GM06990 (cell line): ENCODE measurements around the gene RBM34.

Experiments
- DNase-seq: peaks from one replicate; pipeline ENCODE4 v3.0.0-alpha.2; 2011; ENCODE audit not compliant: insufficient read length; ENCODE audit errors: extremely low read depth
- H3K27me3 ChIP-seq: replicated peaks from 2 replicates; pipeline ENCODE4 v1.6.0; 2011; ENCODE audit warnings: low read length; ENCODE audit not compliant: control insufficient read depth, insufficient read depth
- H3K36me3 ChIP-seq: 2 replicates; pipeline ENCODE4 v1.5.1; 2011; ENCODE audit warnings: low read length; ENCODE audit not compliant: control insufficient read depth, insufficient read depth
- H3K4me3 ChIP-seq: replicated peaks from 2 replicates; pipeline ENCODE4 v1.5.1; 2011; ENCODE audit warnings: low read depth, mild to moderate bottlenecking, control low read depth, low read length
- TF ChIP-seq, protein P1 (sequence below): IDR thresholded peaks from 2 replicates; pipeline ENCODE4 v1.5.1; 2011; ENCODE audit warnings: low read length, control low read depth, mild to moderate bottlenecking, inconsistent platforms; ENCODE audit not compliant: insufficient read depth, poor library complexity, severe bottlenecking

RBM34 gene

GRCh38 chr1:235149824-235150223 lies 11.2 kb downstream of the RBM34 start:
- Histone ChIP-seq H3K27me3 (no peaks in the 10 kb centered on the region), H3K4me3 (no peak overlapping the region), H3K36me3 (peaks cover 13% of the 10 kb centered on the region)
- TF ChIP-seq, protein P1, sequence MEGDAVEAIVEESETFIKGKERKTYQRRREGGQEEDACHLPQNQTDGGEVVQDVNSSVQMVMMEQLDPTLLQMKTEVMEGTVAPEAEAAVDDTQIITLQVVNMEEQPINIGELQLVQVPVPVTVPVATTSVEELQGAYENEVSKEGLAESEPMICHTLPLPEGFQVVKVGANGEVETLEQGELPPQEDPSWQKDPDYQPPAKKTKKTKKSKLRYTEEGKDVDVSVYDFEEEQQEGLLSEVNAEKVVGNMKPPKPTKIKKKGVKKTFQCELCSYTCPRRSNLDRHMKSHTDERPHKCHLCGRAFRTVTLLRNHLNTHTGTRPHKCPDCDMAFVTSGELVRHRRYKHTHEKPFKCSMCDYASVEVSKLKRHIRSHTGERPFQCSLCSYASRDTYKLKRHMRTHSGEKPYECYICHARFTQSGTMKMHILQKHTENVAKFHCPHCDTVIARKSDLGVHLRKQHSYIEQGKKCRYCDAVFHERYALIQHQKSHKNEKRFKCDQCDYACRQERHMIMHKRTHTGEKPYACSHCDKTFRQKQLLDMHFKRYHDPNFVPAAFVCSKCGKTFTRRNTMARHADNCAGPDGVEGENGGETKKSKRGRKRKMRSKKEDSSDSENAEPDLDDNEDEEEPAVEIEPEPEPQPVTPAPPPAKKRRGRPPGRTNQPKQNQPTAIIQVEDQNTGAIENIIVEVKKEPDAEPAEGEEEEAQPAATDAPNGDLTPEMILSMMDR, result no peak
- no peak for DNase-seq

- no peak for DNase-seq
- H3K4me3 ChIP-seq, result no peak overlapping the region
- H3K36me3 ChIP-seq, result peaks cover 14% of the 10 kb centered on the region
- TF ChIP-seq, protein P1, result no peak
- H3K27me3 ChIP-seq, result no peaks in the 10 kb centered on the region
These were observed 13.8 kb downstream of the RBM34 start for GRCh38 chr1:235147269-235147668.

DNA sequence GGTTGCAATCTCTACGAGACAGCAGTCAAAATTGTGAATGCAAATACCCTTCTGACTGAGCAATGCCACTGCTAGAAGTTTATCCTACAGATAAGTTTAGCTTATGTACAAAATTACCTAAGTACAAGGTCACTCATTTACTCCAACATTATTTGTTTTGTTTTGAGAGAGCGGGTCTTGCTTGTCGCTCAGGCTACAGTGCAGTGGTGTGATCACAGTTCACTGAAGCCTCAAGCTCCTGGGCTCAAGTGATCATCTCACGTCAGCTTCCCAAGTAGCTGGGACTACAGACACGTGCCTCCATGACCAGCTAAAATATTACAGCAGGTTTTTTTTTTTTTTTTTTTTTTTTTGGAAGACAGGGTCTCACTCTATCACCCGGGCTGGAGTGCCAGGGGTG lies 15.4 kb downstream of the RBM34 start:
- TF ChIP-seq, protein P1, result no peak
- Histone ChIP-seq H3K4me3 (no peak overlapping the region), H3K27me3 (no peaks in the 10 kb centered on the region), H3K36me3 (peaks cover 10% of the 10 kb centered on the region)
- DNase-seq, result no peak

DNA sequence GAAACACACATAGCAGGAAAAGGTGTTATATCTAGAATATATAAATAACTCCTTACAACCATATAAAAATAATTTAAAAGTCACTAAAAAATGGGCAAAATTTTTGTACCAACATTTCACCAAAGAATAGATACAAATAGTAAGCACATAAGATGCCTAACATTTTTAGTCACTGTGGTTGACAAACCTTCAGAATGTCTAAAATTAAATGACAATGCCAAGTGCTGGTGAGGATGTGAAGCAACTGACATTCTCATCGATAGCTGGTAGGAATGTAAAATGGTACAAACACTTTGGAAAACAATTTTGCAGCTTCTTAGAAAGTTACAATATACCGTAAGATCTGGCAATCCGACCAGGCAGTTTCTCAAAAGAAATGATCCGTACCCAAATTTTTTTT lies 18.1 kb downstream of the RBM34 start:
- Histone ChIP-seq H3K4me3 (no peak overlapping the region), H3K36me3 (peaks cover 21% of the 10 kb centered on the region), H3K27me3 (no peaks in the 10 kb centered on the region)
- TF ChIP-seq, protein P1, result no peak
- DNase-seq, result no peak

DNA sequence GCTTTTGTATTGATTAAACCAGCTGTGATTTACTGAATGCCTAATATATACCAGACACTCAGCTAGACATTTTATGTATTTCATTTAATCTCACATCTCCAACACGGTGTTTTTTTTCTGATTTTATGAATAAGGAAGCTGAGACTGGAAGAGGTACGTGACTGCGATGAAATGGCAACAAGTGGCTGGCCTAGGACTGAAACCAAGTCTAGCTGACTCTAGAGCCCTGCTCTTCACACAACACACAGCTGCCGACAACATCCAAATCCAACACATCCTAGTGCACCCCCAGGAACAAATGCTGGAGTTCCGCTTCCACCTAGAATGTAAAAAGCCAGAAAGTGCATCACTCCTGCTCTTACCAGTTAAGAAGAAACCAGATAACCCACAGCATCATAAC lies 21.7 kb downstream of the RBM34 start:
- H3K36me3 ChIP-seq, result peaks cover 30% of the 10 kb centered on the region
- H3K4me3 ChIP-seq, result no peak overlapping the region
- no peaks in the 10 kb centered on the region for H3K27me3 ChIP-seq
- DNase-seq, result no peak
- TF ChIP-seq, protein P1, result no peak

DNA sequence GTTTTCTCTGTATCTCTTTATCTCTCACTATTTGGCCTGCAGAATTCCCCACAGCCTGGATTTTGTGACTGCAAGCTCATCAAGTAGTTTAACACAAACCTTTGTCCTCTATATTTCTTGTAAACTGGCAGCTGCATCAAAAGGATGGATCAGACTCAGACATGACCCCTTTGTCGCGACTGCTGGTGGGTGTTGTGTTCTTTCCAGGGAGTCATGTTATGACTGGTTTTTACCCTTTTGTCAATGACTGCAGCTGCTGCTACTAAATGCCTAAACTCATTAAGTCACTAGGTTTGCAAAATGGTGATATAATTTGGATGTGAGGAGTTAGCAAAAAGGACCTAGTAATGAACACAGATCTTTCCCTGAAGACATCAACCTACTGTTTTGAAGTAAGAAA lies 22.2 kb downstream of the RBM34 start:
- no peak overlapping the region for H3K4me3 ChIP-seq
- H3K27me3 ChIP-seq, result no peaks in the 10 kb centered on the region
- peaks cover 31% of the 10 kb centered on the region for H3K36me3 ChIP-seq
- DNase-seq, result no peak
- TF ChIP-seq, protein P1, result no peak
